ENCODE data around the gene WWC2.

DNA sequence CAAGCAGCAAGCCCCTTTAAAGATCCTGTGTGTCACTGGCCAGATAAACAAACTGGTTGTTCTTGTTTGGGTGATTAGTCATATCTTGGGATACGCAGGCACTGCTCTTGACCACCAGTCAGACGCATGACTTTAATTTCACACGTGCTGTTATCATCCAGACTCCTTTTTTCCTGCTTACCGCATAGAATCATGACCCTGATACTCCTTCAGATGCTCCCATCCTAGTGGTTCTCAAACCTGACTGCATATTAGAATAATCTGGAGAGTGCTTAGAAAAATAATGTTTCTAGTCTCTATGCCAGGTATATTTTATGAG, 142.2 kb downstream of the WWC2 start:
- TF ChIP-seq EZH2phosphoT487 (IDR thresholded peaks at IDR 0.05) (no peak), EZH2 (IDR thresholded peaks at IDR 0.05) (no peak)
- TF ChIP-seq, protein P1, sequence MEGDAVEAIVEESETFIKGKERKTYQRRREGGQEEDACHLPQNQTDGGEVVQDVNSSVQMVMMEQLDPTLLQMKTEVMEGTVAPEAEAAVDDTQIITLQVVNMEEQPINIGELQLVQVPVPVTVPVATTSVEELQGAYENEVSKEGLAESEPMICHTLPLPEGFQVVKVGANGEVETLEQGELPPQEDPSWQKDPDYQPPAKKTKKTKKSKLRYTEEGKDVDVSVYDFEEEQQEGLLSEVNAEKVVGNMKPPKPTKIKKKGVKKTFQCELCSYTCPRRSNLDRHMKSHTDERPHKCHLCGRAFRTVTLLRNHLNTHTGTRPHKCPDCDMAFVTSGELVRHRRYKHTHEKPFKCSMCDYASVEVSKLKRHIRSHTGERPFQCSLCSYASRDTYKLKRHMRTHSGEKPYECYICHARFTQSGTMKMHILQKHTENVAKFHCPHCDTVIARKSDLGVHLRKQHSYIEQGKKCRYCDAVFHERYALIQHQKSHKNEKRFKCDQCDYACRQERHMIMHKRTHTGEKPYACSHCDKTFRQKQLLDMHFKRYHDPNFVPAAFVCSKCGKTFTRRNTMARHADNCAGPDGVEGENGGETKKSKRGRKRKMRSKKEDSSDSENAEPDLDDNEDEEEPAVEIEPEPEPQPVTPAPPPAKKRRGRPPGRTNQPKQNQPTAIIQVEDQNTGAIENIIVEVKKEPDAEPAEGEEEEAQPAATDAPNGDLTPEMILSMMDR (IDR thresholded peaks at IDR 0.05): no peak
